Fibroblast of the aortic adventitia (primary cell): Measurements from ENCODE around the gene MCRS1. TPM values are rescaled to one million over a fixed set of nuclear protein-coding genes. Genes with fewer than 3 reads are reported as not detected.

Experiments used
- DNase-seq: peaks from one replicate; pipeline ENCODE4 v3.0.0-alpha.2; 2010; ENCODE audit warnings: low read depth
- H3K4me3 ChIP-seq: 2 replicates; pipeline ENCODE4 v1.5.1; 2011; ENCODE audit warnings: low read depth, mild to moderate bottlenecking, control low read depth, low read length, moderate library complexity
- CTCF ChIP-seq: IDR thresholded peaks from 2 replicates; pipeline ENCODE4 v1.5.1; 2011; ENCODE audit warnings: mild to moderate bottlenecking, low read length, control low read depth, inconsistent platforms; ENCODE audit not compliant: insufficient read depth
- total RNA-seq: library from RNA; depleted of rRNA; stranded (reverse); fragments of >200 nt; gene quantifications from 2 replicates; pipeline ENCODE4 v1.2.3, GENCODE V29; 2012; ENCODE audit warnings: low replicate concordance

The MCRS1 gene
- total RNA-seq, 1 donor: 45.5 TPM

- DNase-seq: peak; percentile 62
- no peak overlapping the region for H3K4me3 ChIP-seq
- TF ChIP-seq CTCF: no peak
These were observed 14.9 kb upstream of the MCRS1 start for GRCh38 chr12:49582850-49583249.

DNA sequence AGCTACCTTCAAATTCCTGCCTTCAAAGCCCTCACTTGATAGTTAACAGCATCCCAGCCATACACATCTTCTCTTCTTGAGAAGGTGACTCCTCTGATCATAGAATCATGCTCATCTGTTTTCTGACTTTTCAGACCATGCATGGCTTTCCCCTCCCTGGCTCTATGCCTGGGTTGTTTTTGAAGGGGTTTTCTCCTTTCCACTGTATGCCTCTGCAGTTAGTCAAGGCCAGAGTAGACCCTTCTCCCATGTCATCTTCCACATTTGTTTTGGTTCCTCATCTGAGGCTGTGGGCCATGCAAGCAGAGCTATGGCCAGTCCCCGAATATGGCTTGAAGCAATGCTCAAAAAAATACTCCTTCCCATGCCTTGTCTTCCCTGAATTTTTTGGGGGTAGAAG, 14.3 kb upstream of the MCRS1 start:
- no peak for TF ChIP-seq CTCF
- no peak overlapping the region for H3K4me3 ChIP-seq
- no peak for DNase-seq

GRCh38 chr12:49580572-49581535, 12.9 kb upstream of the MCRS1 start:
- no peak overlapping the region for H3K4me3 ChIP-seq
- TF ChIP-seq CTCF: peak; percentile 95
- DNase-seq: peak; percentile 76

DNA sequence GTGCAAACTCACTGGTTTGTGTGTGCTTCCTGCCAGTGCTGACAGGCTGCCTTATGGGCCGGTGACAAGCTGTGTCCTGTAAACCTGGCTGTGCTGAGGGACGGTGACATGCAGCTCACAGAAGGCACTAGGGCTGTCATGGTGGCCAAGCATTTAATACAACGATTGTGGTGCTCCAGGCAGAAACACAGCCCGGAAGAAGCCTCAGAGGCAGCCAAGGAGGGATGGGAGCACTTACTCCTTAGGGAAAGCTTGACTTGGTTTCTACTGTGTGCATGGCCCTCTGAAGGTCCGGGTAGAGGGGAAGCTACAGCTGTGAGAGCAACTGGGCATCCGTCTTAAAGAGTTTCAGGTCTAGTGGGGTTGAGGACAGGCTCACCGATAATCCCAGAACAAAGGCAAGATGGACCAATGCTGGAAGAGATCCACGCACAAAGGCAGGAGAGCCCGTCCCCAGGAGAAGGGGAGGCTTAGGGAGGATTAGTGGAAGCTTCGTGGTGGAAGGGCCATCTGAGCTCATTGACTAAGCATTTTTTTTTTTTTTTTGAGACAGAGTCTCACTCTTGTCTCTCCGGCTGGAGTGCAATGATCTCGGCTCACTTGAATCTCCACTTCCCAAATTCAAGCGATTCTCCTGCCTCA, 10.7 kb upstream of the MCRS1 start:
- H3K4me3 ChIP-seq: no peak overlapping the region
- DNase-seq: no peak
- no peak for TF ChIP-seq CTCF

- no peak for DNase-seq
- TF ChIP-seq CTCF: no peak
These were observed 9.8 kb upstream of the MCRS1 start for GRCh38 chr12:49577589-49578315.

GRCh38 chr12:49568442-49569162, 660 bp upstream of the MCRS1 start:
- DNase-seq: no peak
- no peak for TF ChIP-seq CTCF
- peak overlapping the region; percentile 100 for H3K4me3 ChIP-seq

More at GRCh38 chr12:49577589-49578315, 9.8 kb upstream of the MCRS1 start:
- H3K4me3 ChIP-seq: no peak overlapping the region
